BJ (cell line): Measurements from ENCODE around the gene ZNF98. TPM values are rescaled to one million over a fixed set of nuclear protein-coding genes. Genes with fewer than 3 reads are reported as not detected.

Source experiments
- CTCF ChIA-PET: fragments of 350-600 bp; formaldehyde crosslinking; extraction: SDS; loops from one replicate; lab custom pipeline; 2021; ENCODE audit warnings: antibody characterized with exemption, inconsistent platforms; lab: Yijun Ruan, JAX
- POLR2A ChIA-PET: fragments of 300-600 bp; sonication (Branson Sonifier 250); formaldehyde crosslinking; extraction: SDS; loops from one replicate; lab custom pipeline; 2021; ENCODE audit warnings: antibody characterized with exemption; lab: Charles Lee
- DNase-seq: peaks from one replicate; pipeline ENCODE4 v3.0.0-alpha.2; 2011; ENCODE audit warnings: low read depth
- H3K27me3 ChIP-seq: 2 replicates; pipeline ENCODE4 v1.6.0; 2011; ENCODE audit warnings: low read length; ENCODE audit not compliant: control insufficient read depth, insufficient read depth
- H3K36me3 ChIP-seq: 2 replicates; pipeline ENCODE4 v1.5.1; 2011; ENCODE audit warnings: low read length; ENCODE audit not compliant: control insufficient read depth, insufficient read depth
- H3K4me3 ChIP-seq: 2 replicates; pipeline ENCODE4 v1.5.1; 2011; ENCODE audit warnings: low read depth, mild to moderate bottlenecking, control low read depth, low read length
- CTCF ChIP-seq: IDR thresholded peaks from 2 replicates; pipeline ENCODE4 v1.5.1; 2011; ENCODE audit warnings: low read depth, mild to moderate bottlenecking, control low read depth, inconsistent platforms, low read length, moderate library complexity; ENCODE audit not compliant: insufficient read depth
- polyA minus RNA-seq: library from RNA; depleted of rRNA, polyadenylated mRNA; stranded (reverse); fragments of >200 nt; gene quantifications from 2 replicates; pipeline ENCODE4 v1.2.3, GENCODE V29; 2011; rRNA and poly(A)+ RNA removed
- polyA plus RNA-seq: library from polyadenylated mRNA; depleted of rRNA; stranded (reverse); fragments of >200 nt; gene quantifications from 2 replicates; pipeline ENCODE4 v1.2.3, GENCODE V29; 2011; rRNA removed

The ZNF98 gene
- polyA plus RNA-seq = not detected in 2 replicates
- not detected in 2 replicates for polyA minus RNA-seq

GRCh38 chr19:22422211-22422610, at the start of gene ZNF98:
Gene ZNF98 (minus strand): TSS chr19:22422346. CDS start chr19:22422224, 122 bp downstream.
- Histone ChIP-seq H3K27me3 (no peaks in the 10 kb centered on the region), H3K36me3 (no peaks in the 10 kb centered on the region), H3K4me3 (no peak within 1 kb of the TSS)
- POLR2A ChIA-PET = no interaction called here
- CTCF ChIA-PET = no interaction called here
- TF ChIP-seq CTCF = no peak
- DNase-seq = no peak

GRCh38 chr19:22446605-22447004, 24.5 kb upstream of the ZNF98 start:
- ChIA-PET CTCF (no interaction called here), POLR2A (no interaction called here)
- DNase-seq = no peak
- TF ChIP-seq CTCF = no peak
- Histone ChIP-seq H3K27me3 (no peaks in the 10 kb centered on the region), H3K36me3 (no peaks in the 10 kb centered on the region), H3K4me3 (no peak overlapping the region)

- CTCF ChIA-PET = interaction anchor here (0.6 kb wide), 1 partner anchor 106 kb away, joined by 3 read pairs; no protein-coding TSS in a partner anchor
- Histone ChIP-seq H3K27me3 (no peaks in the 10 kb centered on the region), H3K36me3 (no peaks in the 10 kb centered on the region), H3K4me3 (no peak overlapping the region)
- no peak for DNase-seq
- POLR2A ChIA-PET = no interaction called here
- TF ChIP-seq CTCF = no peak
Measured at GRCh38 chr19:22438011-22438410, 15.9 kb upstream of the ZNF98 start.

GRCh38 chr19:22427960-22428913, 6.1 kb upstream of the ZNF98 start:
- Histone ChIP-seq H3K27me3 (no peaks in the 10 kb centered on the region), H3K4me3 (no peak overlapping the region), H3K36me3 (no peaks in the 10 kb centered on the region)
- ChIA-PET POLR2A (no interaction called here), CTCF (no interaction called here)
- no peak for TF ChIP-seq CTCF
- no peak for DNase-seq

GRCh38 chr19:22427547-22427946, 5.4 kb upstream of the ZNF98 start:
- POLR2A ChIA-PET = no interaction called here
- DNase-seq = no peak
- CTCF ChIA-PET = no interaction called here
- Histone ChIP-seq H3K4me3 (no peak overlapping the region), H3K36me3 (no peaks in the 10 kb centered on the region), H3K27me3 (no peaks in the 10 kb centered on the region)
- TF ChIP-seq CTCF = no peak
